Urothelium cell line (cell line): ENCODE data around the gene CHKA.

ENCODE experiments used
- DNase-seq: peaks from one replicate; pipeline ENCODE4 v3.0.0; 2011; ENCODE audit warnings: low spot score, mixed read lengths
- FAIRE-seq: peaks from 2 replicates; lab custom pipeline; 2011; peaks lifted over from hg19 to GRCh38; lab: Jason Lieb, UNC

CHKA gene

DNA sequence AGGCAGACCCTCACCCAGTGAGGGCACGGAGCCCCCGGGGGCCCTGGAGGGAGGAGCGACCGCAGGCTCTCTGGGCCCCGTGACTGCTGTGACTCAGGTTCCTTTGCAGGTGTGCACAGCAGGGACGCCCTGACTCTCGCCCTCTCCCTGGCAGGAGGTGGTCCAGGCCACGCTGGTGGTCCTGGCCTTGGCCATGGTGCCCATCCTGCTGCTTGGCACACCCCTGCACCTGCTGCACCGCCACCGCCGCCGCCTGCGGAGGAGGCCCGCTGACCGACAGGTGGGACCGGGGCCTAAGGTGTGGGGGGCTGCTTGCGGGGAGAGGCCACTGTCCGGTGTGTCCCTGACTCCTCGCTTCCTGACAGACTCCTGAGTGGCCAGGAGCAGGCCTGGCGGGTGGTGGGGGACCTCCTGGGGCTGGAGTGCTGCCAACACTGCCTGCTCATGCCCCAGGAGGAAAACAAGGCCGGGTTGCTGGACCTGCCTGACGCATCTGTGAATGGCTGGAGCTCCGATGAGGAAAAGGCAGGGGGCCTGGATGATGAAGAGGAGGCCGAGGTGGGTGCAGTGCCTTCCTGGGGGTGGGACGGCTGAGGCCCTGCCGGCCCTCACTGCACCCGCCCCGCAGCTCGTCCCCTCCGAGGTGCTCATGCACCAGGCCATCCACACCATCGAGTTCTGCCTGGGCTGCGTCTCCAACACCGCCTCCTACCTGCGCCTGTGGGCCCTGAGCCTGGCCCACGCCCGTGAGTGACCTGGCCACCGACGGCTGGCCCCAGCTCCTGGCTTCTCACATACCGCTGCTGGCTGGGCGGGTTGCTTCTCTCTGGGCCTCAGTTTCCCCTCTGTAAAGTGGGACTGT is 71.4 kb downstream of the CHKA start:
- peak; percentile 5 for FAIRE-seq

GRCh38 chr11:68048681-68049508 is 72.3 kb downstream of the CHKA start:
- FAIRE-seq, result no peak
- no peak for DNase-seq

More for the DNA sequence above, 71.4 kb downstream of the CHKA start:
- DNase-seq, result no peak

- FAIRE-seq (no peak), DNase-seq (no peak)
These were observed 73.5 kb downstream of the CHKA start for GRCh38 chr11:68047437-68048290.

DNA sequence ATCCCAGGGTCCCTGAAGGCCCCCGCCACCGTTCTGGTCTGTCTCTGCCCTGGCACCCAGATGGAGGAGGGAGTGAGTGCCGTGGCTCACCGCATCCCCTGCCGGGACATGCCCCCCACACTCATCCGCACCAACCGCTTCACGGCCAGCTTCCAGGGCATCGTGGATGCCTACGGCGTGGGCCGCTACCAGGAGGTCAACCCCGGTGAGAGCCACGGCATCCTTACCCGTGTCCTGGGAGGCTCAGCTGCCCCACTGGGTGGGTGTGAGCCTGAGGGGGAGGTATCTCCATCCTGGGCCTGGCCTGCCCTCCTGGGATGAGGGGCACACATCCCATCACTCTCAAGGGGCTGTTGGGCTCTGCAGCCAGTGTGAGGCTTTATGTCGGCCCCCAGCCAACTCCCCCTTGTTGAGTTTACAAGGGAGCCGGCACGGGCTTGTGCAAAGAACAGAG is 76.3 kb downstream of the CHKA start:
- DNase-seq, result no peak
- no peak for FAIRE-seq

DNA sequence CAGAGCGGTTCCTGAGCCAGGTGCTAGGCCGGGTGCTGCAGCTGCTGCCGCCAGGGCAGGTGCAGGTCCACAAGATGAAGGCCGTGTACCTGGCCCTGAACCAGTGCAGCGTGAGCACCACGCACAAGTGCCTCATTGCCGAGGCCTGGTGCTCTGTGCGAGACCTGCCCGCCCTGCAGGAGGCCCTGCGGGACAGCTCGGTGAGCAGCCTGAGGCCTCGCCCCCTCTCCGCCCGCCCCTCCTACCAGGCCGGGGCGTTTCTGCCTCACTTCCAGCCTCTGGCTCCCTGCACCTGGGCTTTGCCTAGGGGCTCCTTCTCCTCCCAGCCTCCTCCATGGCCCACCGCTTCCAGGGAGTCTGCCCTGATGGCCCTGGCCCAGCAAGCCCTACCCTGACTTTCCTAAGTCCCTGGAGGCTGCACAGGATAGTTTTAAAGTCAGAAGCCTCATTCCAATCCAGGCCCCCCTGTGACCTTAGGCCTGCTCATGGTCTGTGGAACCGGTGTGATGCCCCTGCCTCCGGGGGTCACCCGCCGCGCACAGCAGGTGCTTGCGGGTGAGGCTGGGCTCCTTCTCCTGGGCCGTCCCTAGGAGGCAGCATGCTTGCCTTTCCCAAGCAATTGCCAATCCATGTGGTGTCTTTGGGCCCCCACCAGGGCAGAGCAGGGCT is 76.9 kb downstream of the CHKA start:
- DNase-seq (no peak), FAIRE-seq (no peak)

DNA sequence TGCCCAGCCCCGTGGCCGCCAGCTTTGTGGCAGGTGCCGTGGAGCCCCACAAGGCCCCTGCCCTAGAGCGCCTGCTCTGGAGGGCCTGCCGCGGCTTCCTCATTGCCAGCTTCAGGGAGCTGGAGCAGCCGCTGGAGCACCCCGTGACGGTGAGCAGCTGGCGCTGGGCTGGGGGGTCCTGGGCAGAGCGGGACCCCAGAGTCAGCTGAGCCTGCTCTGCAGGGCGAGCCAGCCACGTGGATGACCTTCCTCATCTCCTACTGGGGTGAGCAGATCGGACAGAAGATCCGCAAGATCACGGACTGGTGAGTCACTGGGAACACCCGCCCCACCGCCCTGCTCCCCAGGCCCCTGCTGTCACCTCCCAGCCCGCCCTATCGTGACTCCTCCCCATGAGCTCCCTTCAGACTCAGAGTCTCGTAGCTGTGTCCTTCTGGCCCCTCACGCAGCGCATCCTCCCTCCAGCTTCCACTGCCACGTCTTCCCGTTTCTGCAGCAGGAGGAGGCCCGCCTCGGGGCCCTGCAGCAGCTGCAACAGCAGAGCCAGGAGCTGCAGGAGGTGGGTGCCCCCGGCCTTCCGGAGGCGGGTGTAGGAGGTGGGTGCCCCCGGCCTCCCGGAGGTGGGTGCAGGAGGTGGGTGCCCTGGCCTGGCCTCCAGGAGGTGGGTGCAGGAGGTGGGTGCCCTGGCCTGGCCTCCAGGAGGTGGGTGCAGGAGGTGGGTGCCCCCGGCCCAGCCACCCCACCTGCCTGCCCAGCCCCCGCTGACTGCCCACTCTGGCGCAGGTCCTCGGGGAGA is 77.6 kb downstream of the CHKA start:
- FAIRE-seq, result no peak
- DNase-seq, result no peak

GRCh38 chr11:68043029-68043348 is 78.2 kb downstream of the CHKA start:
- no peak for FAIRE-seq

DNA sequence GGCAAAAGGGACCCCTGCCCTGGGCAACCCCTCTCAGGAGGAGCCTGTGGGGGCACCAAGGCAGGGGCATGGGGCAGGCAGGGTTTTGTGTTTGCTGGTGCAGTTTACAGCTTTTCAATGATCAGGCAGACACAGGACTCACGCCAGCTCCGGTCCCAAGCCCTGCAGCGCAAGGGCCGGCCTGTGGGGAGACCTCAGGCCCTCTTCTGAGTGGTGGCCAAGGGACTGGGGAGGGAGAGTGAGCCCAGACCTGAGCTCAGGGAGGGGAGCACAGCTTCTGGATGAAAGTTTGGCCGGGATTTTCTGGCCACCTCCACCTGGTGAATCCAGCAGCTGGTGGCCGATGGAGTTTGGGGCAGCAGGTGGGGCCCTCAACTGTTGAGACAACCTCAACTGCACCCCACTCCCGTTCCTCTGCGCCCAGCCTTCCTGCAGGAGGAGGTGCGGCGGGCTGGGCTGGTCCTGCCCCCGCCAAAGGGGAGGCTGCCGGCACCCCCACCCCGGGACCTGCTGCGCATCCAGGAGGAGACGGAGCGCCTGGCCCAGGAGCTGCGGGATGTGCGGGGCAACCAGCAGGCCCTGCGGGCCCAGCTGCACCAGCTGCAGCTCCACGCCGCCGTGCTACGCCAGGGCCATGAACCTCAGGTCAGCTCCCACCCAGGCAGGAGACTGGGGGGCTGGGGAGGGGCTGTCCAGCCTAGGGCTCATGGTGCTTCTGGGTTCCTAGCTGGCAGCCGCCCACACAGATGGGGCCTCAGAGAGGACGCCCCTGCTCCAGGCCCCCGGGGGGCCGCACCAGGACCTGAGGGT is 78.8 kb downstream of the CHKA start:
- no peak for FAIRE-seq
- DNase-seq, result no peak

More at GRCh38 chr11:68043029-68043348, 78.2 kb downstream of the CHKA start:
- no peak for DNase-seq

DNA sequence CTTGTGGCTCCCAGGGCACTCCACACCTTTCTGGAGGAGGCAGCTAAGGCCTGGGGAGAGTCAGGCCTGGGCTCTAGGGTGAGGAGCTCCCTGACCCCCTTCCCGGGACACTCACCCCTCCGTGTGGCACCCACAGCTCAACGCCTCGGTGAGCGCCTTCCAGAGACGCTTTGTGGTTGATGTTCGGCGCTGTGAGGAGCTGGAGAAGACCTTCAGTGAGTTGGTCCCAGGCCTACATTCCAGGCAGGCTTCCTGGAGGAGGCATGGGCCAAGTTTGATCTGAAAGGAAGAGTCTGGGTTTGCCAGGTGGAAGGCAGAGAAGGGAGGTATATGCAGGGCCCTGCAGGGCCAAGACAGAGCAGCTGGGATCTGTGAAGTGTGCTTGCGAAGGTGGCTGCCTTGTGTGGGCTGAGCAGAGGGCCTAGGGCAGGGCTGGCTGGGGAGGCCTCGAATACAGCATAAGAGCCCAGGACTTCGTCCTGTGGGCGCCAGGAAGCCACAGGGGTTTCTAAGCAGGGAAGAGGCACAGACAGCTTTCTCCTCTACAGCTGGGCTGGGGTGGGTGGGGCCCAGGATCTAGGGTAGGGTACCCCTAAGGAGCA is 79.5 kb downstream of the CHKA start:
- FAIRE-seq (no peak), DNase-seq (no peak)

GRCh38 chr11:68040957-68041591 is 80.1 kb downstream of the CHKA start:
- DNase-seq (no peak), FAIRE-seq (no peak)

DNA sequence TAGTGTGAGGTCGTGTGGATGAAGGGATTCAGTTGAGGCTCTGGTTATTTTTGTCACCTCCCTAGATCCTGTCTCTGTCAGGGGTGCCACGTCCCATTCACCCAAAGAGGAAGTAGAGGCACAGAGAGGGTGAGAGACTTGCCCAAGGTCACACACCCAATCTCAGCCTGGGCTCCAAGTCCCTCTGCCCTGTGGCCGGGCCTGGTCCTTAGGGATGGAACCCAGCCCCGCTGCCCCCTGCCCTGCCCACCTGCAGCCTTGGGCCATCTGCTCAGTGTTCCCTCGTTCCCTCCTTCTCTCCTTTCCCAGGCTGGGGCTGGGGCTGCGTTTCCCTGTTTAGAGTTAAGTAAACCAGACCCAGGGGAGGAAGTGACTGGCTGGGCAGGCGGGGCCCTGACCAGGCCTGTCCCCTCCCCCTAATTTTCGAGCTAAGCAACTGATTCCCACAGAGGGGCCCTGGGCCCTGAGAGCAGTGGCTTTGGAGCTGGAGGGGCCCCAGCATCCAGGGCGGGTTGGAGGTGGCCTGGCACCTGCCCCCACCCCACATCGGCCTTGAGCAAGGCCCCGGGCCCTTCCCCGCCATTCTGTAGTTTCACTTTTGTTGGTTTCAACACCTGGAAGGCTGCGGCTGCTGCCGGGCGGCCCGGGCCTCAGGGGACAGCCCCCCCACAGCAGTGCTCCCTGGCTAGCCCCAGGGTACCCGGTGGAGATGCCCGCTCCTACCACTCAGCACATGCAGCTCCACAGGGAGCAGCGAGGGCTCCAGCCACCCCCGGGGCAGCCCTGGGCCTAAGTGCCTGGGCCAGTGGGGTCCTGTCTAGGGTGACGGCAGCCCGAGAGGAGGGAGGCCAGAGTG is 80.9 kb downstream of the CHKA start:
- FAIRE-seq (no peak), DNase-seq (peak; percentile 62)

GRCh38 chr11:68039526-68040086 is 81.6 kb downstream of the CHKA start:
- DNase-seq (no peak), FAIRE-seq (no peak)

DNA sequence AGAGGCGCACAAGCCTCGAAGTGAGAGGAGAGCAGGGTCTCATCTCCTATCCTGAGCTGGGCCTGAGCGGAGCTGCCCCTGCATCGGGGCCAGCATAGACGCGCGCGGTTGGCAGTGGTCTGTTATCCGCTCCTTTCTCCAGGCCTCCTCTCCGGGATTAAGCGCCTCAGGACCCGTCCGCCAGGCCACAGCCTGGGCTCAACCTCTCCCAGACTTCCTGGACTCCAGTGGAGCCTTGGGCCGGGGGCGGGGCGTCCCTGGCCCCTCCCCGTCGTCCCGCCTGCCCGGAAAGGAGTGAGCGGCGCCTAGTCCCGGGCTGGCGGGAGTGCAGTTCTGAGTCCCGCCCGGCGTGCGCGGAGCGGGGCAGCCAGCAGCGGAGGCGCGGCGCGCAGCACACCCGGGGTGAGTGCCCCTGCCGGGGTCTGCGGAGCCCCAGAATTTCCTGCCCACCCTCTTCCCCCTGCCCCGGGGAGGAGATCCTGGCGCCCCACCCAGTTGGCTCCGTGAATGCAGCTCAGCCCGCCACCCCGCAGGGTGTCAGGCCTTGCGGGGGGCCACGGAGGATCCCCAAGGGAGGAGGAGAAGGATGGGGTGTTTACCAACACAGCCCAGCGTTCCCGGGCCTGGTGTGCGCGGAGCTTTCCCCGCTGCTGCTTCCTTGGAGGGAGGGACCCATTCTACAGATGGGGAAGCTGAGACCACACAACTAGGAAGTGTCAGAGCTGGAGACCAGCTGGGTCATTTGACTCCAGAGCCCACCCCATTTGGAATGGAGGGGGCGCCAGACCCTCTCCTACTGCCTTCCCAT is 82.3 kb downstream of the CHKA start, which contains the start of gene TCIRG1:
Gene TCIRG1 (plus strand): TSS at position 308 of the 808 bp plus-strand sequence. CDS start 2,247 bp downstream, outside the sequence.
- FAIRE-seq (no peak), DNase-seq (peak; percentile 93)

GRCh38 chr11:68038226-68038717 is 82.9 kb downstream of the CHKA start:
- FAIRE-seq (no peak), DNase-seq (no peak)

DNA sequence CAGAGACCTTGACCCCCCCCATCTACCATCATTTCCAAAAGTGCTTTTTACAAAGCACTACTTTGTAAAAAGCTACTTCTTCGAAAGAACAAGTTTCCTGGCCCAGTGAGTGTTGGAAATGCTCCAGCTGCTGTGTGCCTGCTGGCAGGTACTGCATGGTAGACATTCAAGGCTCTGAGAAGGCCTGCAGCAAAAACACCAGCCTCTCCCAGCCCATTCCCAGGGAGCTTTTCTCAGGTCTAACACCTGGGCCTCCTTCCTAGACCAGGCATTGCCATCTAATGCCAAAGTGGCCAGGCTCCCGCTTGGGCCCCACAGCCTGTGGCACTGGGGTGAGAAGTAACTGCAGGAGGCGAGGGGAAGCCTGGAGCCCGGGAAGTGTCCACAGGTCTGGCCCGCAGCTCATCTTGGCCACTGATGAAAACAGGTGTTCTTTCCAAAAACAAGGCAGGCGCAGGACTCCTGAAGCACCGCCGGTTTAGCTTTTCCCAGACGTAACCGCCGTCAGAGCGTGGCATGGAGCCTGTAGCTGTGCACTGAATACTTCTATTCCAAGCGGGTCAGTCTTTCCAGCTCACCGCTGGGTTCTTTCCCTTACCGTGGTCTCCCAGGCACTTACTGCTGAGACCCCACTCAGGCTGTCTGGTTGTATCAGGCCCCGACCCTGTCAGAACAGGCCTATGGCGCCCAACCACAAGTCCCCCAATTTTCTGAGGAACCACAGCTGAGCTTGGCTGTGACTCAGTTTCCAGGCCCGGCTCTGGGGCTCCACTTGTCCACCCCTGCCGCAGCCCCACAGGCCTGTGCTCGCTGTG is 83.6 kb downstream of the CHKA start:
- FAIRE-seq, result no peak

More for the DNA sequence above, 83.6 kb downstream of the CHKA start:
- DNase-seq, result no peak
